Erythroblast (primary cell): ENCODE measurements around the gene FIZ1.

Experiments used
- DNase-seq, 2 experiments: peaks; one replicate each; lab custom pipeline; 2025; lab: John Stamatoyannopoulos, UW
- GATA1 ChIP-seq: IDR thresholded peaks from 2 replicates; pipeline ENCODE4 v1.6.1; 2011; ENCODE audit warnings: low read depth, mild to moderate bottlenecking, control low read depth, low read length, moderate library complexity
- POLR2A ChIP-seq: IDR thresholded peaks from 2 replicates; pipeline ENCODE4 v1.6.1; 2011; ENCODE audit warnings: mild to moderate bottlenecking, low read length

FIZ1 gene

DNA sequence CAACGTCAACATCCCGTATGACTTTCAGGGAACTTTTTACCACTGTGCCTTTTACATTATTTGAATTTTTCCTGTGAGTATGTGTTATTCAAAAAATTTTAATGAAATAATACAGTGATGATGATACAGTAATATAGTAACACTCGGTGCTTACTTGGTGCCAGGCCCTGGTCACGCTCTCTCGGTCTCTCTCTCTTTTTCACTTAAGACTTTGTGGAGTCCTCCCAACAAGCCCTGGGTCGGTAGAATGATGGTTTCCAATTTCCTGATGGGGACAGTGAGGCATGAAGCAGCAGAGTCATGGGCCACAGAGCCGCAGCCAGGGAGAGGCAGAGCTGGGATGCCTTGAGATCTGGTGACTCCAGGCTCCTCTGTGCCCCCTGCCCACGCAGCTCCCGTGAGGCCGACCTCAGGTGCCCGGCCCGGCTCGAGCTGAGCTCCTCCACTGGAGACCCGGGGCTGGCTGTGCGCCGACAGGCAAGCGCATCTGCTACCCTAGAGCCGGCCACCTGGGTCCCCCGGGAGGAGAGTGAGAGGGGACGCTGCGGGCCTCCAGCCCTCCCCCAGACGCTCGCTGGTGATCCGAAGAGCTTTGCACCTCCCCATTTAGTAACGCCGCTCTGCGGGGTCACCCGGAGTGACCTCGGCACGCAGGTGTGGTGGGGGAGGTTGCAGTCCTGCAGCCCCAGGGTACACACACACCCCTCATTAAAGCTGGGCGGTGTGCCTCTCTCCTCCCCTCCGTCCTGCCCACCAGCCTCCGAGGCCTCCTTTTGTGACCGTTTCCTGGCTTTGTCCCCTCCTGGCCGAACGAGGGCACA, 49.6 kb downstream of the FIZ1 start:
- TF ChIP-seq POLR2A: no peak
- TF ChIP-seq GATA1: no peak

DNA sequence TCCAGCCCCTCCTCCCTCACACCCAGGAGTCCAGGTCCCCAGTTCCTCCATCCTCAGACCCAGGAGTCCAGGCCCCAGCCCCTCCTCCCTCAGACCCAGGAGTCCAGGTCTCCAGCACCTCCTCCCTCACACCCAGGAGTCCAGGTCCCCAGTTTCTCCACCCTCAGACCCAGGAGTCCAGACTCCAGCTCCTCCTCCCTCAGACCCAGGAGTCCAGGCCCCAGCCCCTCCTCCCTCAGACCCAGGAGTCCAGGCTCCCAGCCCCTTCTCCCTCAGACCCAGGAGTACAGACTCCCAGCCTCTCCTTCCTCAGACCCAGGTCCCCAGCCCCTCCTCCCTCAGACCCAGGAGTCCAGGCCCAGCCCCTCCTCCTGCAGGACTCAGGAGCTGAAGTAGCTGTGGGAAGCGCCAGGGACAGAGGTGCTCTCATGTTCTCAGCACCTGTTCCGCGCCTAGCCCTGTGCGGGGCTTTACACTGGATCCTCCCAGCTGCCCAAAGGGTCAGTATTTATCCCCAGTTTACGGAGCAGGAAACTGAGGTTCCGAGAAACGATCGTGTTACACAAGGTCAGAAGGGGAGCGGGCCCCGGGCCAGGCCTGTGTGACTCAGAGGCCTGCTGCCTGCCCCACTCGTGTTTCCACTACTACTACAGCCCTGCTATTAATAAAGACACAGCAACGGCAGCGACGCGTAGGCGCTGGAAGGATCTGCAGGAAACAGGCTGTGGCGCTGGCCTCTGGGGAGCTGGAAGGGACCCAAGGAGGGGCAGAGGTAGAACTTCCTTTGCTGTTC, 52.3 kb downstream of the FIZ1 start:
- no peak for DNase-seq
- no peak for TF ChIP-seq GATA1
- no peak for TF ChIP-seq POLR2A

More for the DNA sequence above, 49.6 kb downstream of the FIZ1 start:
- DNase-seq: no peak

DNA sequence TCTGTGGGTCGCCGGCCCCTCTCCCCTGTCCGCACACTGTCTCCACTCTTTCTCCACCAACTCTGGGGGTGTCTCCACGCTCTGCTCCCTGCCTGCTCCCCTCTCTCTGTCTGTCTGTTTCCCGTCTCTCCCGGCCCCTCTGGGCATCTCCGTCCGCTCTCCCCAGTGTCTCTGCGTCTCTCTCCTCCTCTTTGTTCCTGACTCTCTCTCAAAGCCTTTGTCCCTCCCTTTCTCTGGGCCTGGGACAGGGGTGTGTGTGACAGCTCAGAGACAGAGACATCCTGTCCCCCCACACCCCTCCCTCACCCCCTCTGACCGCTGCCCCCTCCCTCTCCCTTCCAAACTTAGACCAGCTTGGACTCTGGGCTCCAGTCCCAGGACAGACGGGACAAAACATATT, 53.3 kb downstream of the FIZ1 start:
- no peak for DNase-seq
- TF ChIP-seq POLR2A (no peak), GATA1 (no peak)

DNA sequence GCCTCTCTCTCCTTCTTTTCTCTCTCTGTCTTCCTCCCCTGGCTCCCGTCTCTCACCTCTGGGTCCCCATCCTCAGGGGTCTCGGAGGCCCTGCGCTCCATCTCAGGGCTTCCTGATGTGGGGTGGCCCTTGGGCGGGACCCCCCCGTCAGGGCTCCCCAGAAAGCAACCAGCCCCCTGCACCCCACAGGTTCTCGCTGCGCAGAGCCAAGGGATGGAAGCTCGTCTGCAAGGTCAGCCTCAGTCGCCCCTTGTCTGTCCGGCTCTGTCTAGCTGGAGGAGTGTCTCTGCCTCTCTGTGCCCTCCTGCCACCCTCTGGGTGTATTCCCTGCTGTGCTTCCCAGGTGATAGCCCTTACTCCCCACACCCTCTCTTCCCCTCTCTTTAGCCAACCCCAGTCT, 53.9 kb downstream of the FIZ1 start, which contains the start of gene SBK3:
SBK3 (minus strand) TSS at position 101 of the 400 bp plus-strand sequence; CDS start at position 101, 0 bp downstream.
- no peak for DNase-seq
- no peak for TF ChIP-seq POLR2A
- TF ChIP-seq GATA1: no peak

DNA sequence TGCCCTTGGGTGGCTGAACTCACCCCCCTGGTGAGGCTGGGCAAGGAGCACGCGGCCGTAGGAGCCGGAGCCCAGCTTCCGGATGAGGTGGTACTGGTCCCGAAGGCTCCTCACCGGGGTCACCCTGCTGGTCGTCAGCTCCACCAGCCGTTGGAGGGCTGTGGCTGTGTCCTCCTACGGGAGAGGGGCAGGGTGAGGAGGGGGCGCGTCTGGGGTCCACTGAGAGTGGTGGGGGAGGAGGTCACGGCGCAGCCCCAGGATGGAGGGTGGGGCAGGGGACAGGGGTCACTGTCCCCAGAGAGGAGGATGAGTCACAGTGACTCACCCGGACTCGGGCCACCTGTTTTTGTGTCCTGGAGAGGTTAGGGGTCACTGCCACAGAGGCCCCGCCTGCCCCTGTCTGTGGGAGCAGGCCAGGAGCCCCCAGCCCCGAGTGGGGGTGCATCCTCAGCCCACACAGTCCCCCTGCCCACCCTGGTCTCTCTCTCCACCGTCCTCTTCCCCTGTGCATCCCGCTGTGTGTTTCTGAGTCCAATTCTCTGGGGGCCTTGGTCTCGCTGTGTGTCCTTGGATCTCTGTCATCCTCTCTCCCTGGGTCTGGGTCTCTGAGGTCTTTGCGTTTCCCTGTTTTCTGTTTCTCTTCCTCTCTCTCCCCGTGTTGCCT, 54.4 kb downstream of the FIZ1 start:
- no peak for DNase-seq

DNA sequence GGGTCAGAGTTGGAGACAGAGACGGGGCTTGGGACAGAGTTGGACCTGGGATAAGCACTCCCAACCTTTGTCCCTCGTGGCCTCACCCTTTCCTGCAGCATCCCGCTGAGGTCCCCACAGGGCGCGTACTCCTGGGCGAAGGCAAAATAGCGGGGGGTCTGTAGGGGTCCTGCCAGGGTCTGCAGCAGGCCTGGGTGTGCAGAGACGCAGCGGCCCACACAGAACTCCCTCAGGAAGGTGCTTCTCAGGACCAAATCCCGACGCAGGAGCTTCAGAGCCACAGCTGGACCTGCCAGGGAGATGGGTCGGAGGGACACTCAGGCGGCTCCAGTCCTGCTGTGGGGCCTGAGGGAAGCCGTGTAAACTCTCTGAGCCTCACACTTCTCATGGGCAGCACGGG, 55.3 kb downstream of the FIZ1 start:
- TF ChIP-seq POLR2A: no peak
- no peak for TF ChIP-seq GATA1
- DNase-seq: no peak

More for the DNA sequence above, 54.4 kb downstream of the FIZ1 start:
- TF ChIP-seq GATA1 (no peak), POLR2A (no peak)

DNA sequence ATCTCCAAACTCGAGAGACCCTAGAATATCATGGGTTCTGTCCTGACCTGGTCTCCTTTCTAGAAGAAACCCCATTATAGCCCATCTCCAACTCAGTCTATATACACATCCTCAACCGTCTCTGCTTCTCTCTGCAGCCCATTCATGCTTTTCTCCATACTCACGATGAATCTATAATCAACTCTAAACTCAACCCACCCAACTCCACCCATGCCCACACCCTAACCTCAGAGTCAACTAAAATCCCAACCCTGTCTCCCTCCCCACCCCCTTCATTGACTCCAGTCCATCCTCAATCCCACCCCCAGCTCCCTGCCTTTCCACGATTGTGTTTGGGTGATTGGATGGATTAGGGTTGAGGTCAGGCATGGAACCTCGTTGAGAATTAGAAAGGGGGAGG, 55.8 kb downstream of the FIZ1 start:
- DNase-seq: no peak
- TF ChIP-seq POLR2A (no peak), GATA1 (no peak)

DNA sequence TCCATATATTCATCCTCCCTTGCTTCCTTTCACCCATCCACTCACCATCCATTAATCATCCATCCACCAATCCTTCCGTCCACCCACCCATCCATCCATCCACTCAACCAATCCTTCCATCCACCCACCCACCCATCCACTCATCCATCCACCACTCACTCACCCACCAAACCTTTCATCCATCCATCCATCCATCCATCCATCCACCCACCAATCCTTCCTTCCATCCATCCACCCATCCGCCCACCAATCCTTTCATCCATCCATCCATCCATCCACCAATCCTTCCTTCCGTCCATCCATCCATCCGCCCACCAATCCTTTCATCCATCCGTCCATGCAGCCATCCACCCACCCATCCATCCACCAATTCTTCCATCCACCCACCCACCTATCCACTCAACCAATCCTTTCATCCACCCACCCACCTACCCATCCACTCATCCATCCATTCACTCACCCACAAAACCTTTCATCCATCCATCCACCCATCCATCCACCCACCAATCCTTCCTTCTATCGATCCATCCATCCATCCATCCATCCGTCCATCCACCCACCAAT, 56.9 kb downstream of the FIZ1 start:
- TF ChIP-seq GATA1 (no peak), POLR2A (no peak)
- DNase-seq: no peak
